ENCODE results near the gene TPSG1.

The TPSG1 gene

DNA sequence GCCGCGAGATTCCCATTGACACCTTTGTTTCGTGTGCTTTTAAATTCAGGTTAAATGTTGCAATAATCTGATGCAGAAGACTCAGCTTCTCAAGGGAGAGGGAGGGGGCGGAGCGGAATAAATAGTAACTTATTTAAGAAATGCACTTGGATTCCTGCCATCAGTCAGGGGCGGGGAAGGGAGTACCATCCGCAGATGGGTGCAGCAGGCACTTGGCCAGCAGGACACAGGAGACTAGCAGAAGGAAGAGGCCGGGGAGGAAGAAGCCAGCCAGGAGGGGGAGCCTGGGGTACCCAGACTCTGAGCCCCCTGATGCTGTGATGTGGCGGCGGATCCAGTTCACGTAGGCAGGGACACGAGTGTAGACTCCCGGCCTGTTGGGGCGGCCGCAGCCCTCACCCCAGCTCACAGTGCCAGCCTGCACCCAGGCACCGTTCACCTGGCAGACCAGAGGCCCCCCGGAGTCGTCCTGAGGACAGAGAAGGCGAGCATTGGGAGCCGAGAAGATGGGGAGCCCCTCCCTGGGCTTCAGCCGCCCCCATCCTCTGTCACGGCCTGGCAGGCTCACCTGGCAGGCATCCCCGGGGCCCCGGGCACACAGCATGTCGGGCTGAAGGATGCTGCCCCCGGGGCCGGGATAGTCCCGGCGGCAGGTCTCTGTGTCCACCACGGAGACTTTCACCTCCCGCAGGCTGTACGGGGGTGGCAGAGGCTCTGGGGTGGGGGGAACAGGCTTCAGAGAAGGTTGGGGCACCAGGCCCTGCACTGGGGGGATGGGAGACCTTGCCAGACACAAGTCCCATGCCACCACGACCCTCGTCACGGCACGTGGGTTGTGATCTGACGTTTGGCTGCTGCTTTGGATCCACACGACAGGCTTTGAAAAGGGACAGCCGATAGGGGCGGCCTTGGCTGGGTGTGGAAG, 3.2 kb downstream of the TPSG1 start:
- H3K4me3 ChIP-seq (ENCODE audit: low read length), result no peak overlapping the region
- no peak for TF ChIP-seq CTCF (conservative IDR thresholded peaks at IDR 0.05; ENCODE audit: low read depth, low read length)
- no peak for DNase-seq (ENCODE audit: low read depth)

DNA sequence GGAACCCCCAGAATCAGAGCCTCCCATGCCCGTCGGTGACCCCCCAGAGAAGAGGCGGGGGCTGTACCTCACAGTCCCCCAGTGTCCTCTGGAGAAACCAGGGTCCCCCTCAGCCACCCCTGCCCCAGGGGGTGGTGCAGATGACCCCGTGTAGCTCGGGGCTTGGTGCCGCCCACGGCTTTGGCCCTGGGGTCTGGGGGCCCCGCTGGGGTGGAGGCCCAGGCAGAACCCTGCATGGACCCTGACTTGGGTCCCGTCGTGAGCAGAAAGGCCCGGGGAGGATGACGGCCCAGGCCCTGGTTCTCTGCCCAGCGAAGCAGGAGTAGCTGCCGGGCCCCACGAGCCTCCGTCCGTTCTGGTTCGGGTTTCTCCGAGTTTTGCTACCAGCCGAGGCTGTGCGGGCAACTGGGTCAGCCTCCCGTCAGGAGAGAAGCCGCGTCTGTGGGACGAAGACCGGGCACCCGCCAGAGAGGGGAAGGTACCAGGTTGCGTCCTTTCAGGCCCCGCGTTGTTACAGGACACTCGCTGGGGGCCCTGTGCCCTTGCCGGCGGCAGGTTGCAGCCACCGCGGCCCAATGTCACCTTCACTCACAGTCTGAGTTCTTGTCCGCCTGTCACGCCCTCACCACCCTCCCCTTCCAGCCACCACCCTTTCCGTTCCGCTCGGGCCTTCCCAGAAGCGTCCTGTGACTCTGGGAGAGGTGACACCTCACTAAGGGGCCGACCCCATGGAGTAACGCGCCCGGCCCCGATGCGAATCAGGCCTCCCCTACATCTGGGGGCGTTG, 4.0 kb downstream of the TPSG1 start:
- no peak for TF ChIP-seq CTCF (conservative IDR thresholded peaks at IDR 0.05; ENCODE audit: low read depth, low read length)
- H3K4me3 ChIP-seq (ENCODE audit: low read length), result no peak overlapping the region
- no peak for DNase-seq (ENCODE audit: low read depth)

- H3K4me3 ChIP-seq (ENCODE audit: low read length), result no peak overlapping the region
- no peak for TF ChIP-seq CTCF (conservative IDR thresholded peaks at IDR 0.05; ENCODE audit: low read depth, low read length)
- no peak for DNase-seq (ENCODE audit: low read depth)
Observed at GRCh38 chr16:1220098-1220728, 4.9 kb downstream of the TPSG1 start.

GRCh38 chr16:1218930-1219611, 6.0 kb downstream of the TPSG1 start:
- DNase-seq (ENCODE audit: low read depth), result no peak
- H3K4me3 ChIP-seq (ENCODE audit: low read length), result no peak overlapping the region
- no peak for TF ChIP-seq CTCF (conservative IDR thresholded peaks at IDR 0.05; ENCODE audit: low read depth, low read length)

GRCh38 chr16:1218061-1218929, 6.8 kb downstream of the TPSG1 start:
- TF ChIP-seq CTCF (conservative IDR thresholded peaks at IDR 0.05; ENCODE audit: low read depth, low read length), result no peak
- no peak for DNase-seq (ENCODE audit: low read depth)

DNA sequence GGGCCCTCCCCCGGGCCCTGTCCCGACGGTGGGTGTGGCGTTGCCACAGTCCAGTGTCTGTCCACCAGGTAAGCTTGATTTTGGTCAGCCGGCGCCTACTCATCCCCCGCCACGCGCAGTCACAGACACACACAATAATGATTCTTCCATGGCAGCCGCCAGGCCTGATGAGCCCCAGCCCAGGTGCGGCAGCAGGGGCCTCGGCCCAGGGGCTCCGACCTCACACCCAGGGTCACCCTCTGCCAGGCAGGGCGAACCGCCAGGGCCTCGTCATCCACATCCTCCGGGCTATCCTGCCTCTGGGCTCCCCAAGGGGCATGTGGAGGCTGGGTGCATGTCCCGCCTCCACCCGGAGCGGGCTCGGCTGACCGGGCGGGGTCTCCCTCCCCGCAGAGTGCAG, 7.5 kb downstream of the TPSG1 start:
- TF ChIP-seq CTCF (conservative IDR thresholded peaks at IDR 0.05; ENCODE audit: low read depth, low read length), result no peak
- no peak for DNase-seq (ENCODE audit: low read depth)
- no peak overlapping the region for H3K4me3 ChIP-seq (ENCODE audit: low read length)

More at GRCh38 chr16:1218061-1218929, 6.8 kb downstream of the TPSG1 start:
- no peak overlapping the region for H3K4me3 ChIP-seq (ENCODE audit: low read length)

Measured in retinal pigment epithelial cell (primary cell).